Left lung (tissue), 10 donors: ENCODE data around the gene SLC12A9. TPM values are rescaled to one million over a fixed set of nuclear protein-coding genes. Genes with fewer than 3 reads are reported as not detected.
"Not testable (repeated sequence)": the region's sequence is repeated elsewhere in the genome, so short reads cannot be mapped to it uniquely, and the experiment has no call there.

ENCODE experiments used
- ATAC-seq: fragments of 200-7000 bp; cut with Tn5 transposase; one replicate; pipeline ENCODE4 v1.9.1; 2020; ENCODE audit warnings: moderate library complexity
- DNase-seq, 4 donors: peaks; one replicate each; pipeline ENCODE4 v3.0.0-alpha.2; 2013 to 2020
- H3K27ac ChIP-seq, 2 donors: fragments of 200-600 bp; sonication (generic) in 1 of 2; one replicate each; pipeline versions ENCODE4 v1.5.0 to v1.8.0; 2020 to 2021
- H3K27me3 ChIP-seq, 2 donors: fragments of 200-600 bp; sonication (generic) in 1 of 2; one replicate each; pipeline versions ENCODE4 v1.5.0 to v1.8.0; 2020 to 2021
- H3K36me3 ChIP-seq, 2 donors: fragments of 200-600 bp; sonication (generic) in 1 of 2; one replicate each; pipeline versions ENCODE4 v1.5.0 to v1.8.0; 2020 to 2021
- H3K4me1 ChIP-seq, 2 donors: fragments of 200-600 bp; one replicate each; pipeline ENCODE4 v1.8.0; 2021
- H3K4me3 ChIP-seq, 2 donors: fragments of 200-600 bp; sonication (generic) in 1 of 2; one replicate each; pipeline versions ENCODE4 v1.5.0 to v1.8.0; 2020 to 2021; ENCODE audit warnings: mild to moderate bottlenecking in 1 of 2
- H3K9me3 ChIP-seq, 2 donors: fragments of 200-600 bp; sonication (generic) in 1 of 2; one replicate each; pipeline versions ENCODE4 v1.5.0 to v1.8.0; 2020 to 2021
- CTCF ChIP-seq, 2 donors: fragments of 200-600 bp; sonication (generic) in 1 of 2; IDR thresholded peaks; one replicate each; pipeline versions ENCODE4 v1.5.0 to v1.8.0; 2021; ENCODE audit warnings: antibody characterized with exemption in 2 of 2
- intact Hi-C, 2 donors: fragments of 100-400 bp; cut with DNase I; formaldehyde crosslinking; loops; one replicate each; pipeline versions ENCODE4 v1.11.2 to v1.14.2; 2022
- polyA plus RNA-seq, 6 donors: library from polyadenylated mRNA; unstranded; fragments of 120-200 nt; gene quantifications; one replicate each; pipeline ENCODE4 v1.2.1, GENCODE V29; 2013; ENCODE audit not compliant: insufficient read length in 6 of 6
- total RNA-seq, 2 donors: library from RNA; stranded (reverse); fragmentation: NEBNext Ultra II Directional; extraction: Animal tissue kit (Norgen Biotek cat#: 25700); gene quantifications; one replicate each; pipeline ENCODE4 v1.2.1, GENCODE V29; 2021
- donor health status: DM: no; HTN: yes; CAD: no.
- donor health status: DM: no; HTN: no; CAD: no.

SLC12A9 gene
- total and polyA plus RNA-seq, 8 donors = 32.2 to 53.7 (median 40.8) TPM

GRCh38 chr7:100804681-100805431, 47.7 kb upstream of the SLC12A9 start:
- no peak overlapping the region for H3K27ac ChIP-seq
- peaks cover 0 to 55% of the 10 kb centered on the region in 2 donors for H3K36me3 ChIP-seq
- peaks cover 24 to 44% of the 10 kb centered on the region in 2 donors for H3K4me1 ChIP-seq
- ATAC-seq = no peak
- H3K9me3 ChIP-seq = no peaks in the 10 kb centered on the region
- DNase-seq = no peak
- TF ChIP-seq CTCF (IDR thresholded peaks at IDR 0.05) = no peak
- intact Hi-C loops = loop anchor here in 1 of 2 donors (5.0 kb wide), 2 partner anchors 32 to 47 kb away; partner anchors contain the start of gene SLC12A9
- H3K4me3 ChIP-seq = no peak overlapping the region
- no peaks in the 10 kb centered on the region for H3K27me3 ChIP-seq

- no peak for ATAC-seq
- no peak for DNase-seq
- Histone ChIP-seq H3K27ac (no peak overlapping the region), H3K27me3 (no peaks in the 10 kb centered on the region), H3K36me3 (peaks cover 0 to 70% of the 10 kb centered on the region in 2 donors), H3K4me1 (peaks cover 24 to 33% of the 10 kb centered on the region in 2 donors), H3K4me3 (no peak overlapping the region), H3K9me3 (no peaks in the 10 kb centered on the region)
- intact Hi-C loops = no loop called here
- no peak for TF ChIP-seq CTCF (IDR thresholded peaks at IDR 0.05)
Measured at GRCh38 chr7:100806276-100806675, 46.2 kb upstream of the SLC12A9 start.

DNA sequence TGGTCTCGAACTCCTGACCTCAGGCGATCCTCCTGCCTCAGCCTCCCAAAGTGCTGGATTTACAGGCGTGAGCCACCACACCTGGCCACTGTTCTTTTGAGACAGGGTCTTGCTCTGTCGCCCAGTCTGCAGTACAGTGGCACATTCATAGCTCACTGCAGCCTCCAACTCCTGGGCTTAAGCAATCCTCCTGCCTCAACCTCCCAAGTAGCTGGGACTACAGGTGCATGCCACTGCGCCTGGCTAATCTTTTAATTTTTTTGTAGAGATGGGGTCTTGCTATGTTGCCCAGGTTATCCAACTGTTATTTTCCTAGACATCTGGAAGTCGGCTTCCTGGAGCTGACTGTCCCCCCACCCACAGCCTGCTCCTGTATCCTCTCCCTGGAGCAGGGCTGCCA, 45.6 kb upstream of the SLC12A9 start:
- H3K27ac ChIP-seq, DNase-seq, intact Hi-C loops, H3K4me3 ChIP-seq, H3K27me3 ChIP-seq, ATAC-seq, H3K9me3 ChIP-seq: not testable (repeated sequence)
- Histone ChIP-seq H3K36me3 (peaks cover 0 to 76% of the 10 kb centered on the region in 2 donors), H3K4me1 (peaks cover 21 to 28% of the 10 kb centered on the region in 2 donors)

DNA sequence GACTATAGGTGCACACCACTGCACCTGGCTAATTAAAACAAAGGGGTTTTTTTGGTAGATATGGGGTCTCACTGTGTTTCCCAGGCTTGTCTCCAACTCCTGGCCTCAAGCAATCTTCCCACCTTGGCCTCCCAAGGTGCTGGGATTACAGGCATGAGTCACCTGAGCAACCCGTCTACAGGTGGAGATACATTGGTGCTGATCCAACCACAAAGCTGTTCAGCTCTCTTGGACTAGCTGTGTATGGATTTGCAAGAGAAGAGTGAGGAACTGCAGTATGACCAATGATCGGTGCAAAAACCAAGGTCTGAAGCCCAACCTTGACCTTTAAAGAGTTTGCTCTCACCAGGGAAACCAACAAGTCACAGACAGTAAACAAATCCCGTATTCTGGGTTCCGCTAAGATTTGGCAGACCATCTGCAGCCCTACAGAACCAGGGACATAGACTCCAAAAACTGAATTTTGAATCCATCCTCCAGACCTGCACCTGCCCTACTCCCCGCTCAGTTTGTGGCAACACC, 44.1 kb upstream of the SLC12A9 start:
- intact Hi-C loops = no loop called here
- no peak overlapping the region for H3K27ac ChIP-seq
- no peak for ATAC-seq

DNA sequence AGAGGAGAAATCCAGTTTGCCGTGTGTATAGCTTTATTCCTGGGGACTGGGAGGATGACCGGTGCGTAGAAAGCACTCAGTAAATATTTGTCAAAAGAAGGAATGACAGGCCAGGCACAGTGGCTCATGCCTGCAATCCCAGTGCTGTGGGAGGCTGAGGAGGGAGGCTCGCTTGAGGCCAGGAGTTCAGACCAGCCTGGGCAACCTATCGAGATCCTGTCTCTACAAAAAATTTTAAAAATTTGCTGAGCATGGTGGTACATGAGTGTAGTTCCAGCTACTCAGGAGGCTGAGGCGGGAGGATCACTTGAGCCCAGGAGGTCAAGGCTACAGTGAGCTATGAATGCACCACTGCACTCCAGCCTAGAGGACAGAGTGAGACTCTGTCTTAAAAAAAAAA, 41.0 kb upstream of the SLC12A9 start:
- DNase-seq (no peak), ATAC-seq (no peak)
- no peaks in the 10 kb centered on the region for H3K27me3 ChIP-seq
- H3K36me3 ChIP-seq = peaks cover 0 to 95% of the 10 kb centered on the region in 2 donors
- intact Hi-C loops = no loop called here
- TF ChIP-seq CTCF (IDR thresholded peaks at IDR 0.05) = no peak
- no peak overlapping the region for H3K27ac ChIP-seq
- no peaks in the 10 kb centered on the region for H3K9me3 ChIP-seq
- no peak overlapping the region for H3K4me3 ChIP-seq
- peaks cover 0 to 10% of the 10 kb centered on the region in 2 donors for H3K4me1 ChIP-seq

More for the DNA sequence above, 44.1 kb upstream of the SLC12A9 start:
- no peak for DNase-seq
- no peak for TF ChIP-seq CTCF (IDR thresholded peaks at IDR 0.05)
- H3K36me3 ChIP-seq = peaks cover 0 to 91% of the 10 kb centered on the region in 2 donors
- no peak overlapping the region for H3K4me3 ChIP-seq
- H3K9me3 ChIP-seq = no peaks in the 10 kb centered on the region
- no peaks in the 10 kb centered on the region for H3K27me3 ChIP-seq
- H3K4me1 ChIP-seq = peaks cover 6 to 13% of the 10 kb centered on the region in 2 donors
